ENCODE results near the gene SLC25A25. TPM values are rescaled to one million over a fixed set of nuclear protein-coding genes. Genes with fewer than 3 reads are reported as not detected.
A peak's percentile ranks its signal among the peaks of the same experiment; 100 is the strongest.

SLC25A25 gene
- total and polyA plus RNA-seq, 12 donors = 11.4 to 60.6 (median 15.6) TPM

DNA sequence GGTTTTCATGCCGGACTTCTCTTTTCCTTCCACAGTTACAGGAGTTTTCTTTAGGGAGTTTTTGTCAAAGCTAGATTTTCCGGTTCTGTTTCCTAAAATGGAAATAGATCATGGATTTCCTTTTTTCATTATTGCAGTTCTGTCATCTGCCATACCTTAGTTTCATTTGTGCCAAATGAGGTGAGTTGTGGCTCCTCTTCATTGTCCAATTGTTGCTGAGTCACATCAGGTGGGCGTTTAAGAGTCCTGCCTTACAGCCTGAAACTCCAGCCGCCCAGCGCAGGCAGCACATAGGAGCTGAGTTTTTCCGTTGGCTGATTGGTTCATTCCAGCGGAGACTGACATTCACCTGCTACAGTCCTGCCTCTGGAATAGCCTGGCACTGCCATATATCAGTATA, 14.1 kb downstream of the SLC25A25 start:
- TF ChIP-seq, protein P1, sequence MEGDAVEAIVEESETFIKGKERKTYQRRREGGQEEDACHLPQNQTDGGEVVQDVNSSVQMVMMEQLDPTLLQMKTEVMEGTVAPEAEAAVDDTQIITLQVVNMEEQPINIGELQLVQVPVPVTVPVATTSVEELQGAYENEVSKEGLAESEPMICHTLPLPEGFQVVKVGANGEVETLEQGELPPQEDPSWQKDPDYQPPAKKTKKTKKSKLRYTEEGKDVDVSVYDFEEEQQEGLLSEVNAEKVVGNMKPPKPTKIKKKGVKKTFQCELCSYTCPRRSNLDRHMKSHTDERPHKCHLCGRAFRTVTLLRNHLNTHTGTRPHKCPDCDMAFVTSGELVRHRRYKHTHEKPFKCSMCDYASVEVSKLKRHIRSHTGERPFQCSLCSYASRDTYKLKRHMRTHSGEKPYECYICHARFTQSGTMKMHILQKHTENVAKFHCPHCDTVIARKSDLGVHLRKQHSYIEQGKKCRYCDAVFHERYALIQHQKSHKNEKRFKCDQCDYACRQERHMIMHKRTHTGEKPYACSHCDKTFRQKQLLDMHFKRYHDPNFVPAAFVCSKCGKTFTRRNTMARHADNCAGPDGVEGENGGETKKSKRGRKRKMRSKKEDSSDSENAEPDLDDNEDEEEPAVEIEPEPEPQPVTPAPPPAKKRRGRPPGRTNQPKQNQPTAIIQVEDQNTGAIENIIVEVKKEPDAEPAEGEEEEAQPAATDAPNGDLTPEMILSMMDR (IDR thresholded peaks at IDR 0.05) = no peak
- no peak for TF ChIP-seq POLR2A (IDR thresholded peaks at IDR 0.05)

DNA sequence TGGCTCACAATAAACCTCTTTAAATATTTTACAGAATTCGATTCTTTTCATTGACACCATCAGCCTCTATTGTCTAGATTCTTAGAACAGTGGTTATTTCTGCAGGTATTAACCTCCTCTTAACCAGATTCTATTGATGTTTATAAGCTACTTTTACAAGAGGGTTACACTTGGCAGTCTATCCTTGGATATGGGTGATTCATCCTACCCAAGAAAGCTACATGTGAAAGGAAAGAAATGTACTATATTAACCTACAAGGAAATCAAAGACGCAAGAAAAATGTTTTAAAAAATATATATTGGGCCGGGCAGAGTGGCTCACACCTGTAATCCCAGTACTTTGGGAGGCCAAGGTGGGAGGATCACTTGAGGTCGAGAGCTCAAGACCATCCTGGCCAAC, 16.7 kb downstream of the SLC25A25 start:
- no peak for TF ChIP-seq POLR2A (IDR thresholded peaks at IDR 0.05)
- TF ChIP-seq, protein P1 (IDR thresholded peaks at IDR 0.05) = no peak
- Histone ChIP-seq H3K27ac (no peak overlapping the region), H3K9me3 (replicated peaks in 1 of 3) (no peaks in the 10 kb centered on the region), H3K27me3 (no peaks in the 10 kb centered on the region), H3K36me3 (replicated peaks in 1 of 2) (no peaks in the 10 kb centered on the region), H3K4me1 (replicated peaks in 1 of 2) (peaks cover 23 to 53% of the 10 kb centered on the region in 2 donors), H3K4me3 (no peak overlapping the region)
- WGBS, 4 donors = 60 to 77% (median 76%) methylated on average over 4 of the region's 4 CpGs
- DNase-seq = no peak
- intact Hi-C loops (cut with DNase I) = no loop called here

More for the DNA sequence above, 14.1 kb downstream of the SLC25A25 start:
- Histone ChIP-seq H3K27me3 (no peaks in the 10 kb centered on the region), H3K36me3 (replicated peaks in 1 of 2) (no peaks in the 10 kb centered on the region), H3K9me3 (replicated peaks in 1 of 3) (no peaks in the 10 kb centered on the region), H3K4me1 (replicated peaks in 1 of 2) (peaks cover 42 to 65% of the 10 kb centered on the region in 2 donors), H3K27ac (peak overlapping the region in 4 of 5 donors; percentile 32 to 66 (median 62)), H3K4me3 (no peak overlapping the region)
- DNase-seq = no peak
- WGBS, 4 donors = 62 to 71% (median 65%) methylated on average over 7 of the region's 7 CpGs
- intact Hi-C loops (cut with DNase I) = no loop called here

DNA sequence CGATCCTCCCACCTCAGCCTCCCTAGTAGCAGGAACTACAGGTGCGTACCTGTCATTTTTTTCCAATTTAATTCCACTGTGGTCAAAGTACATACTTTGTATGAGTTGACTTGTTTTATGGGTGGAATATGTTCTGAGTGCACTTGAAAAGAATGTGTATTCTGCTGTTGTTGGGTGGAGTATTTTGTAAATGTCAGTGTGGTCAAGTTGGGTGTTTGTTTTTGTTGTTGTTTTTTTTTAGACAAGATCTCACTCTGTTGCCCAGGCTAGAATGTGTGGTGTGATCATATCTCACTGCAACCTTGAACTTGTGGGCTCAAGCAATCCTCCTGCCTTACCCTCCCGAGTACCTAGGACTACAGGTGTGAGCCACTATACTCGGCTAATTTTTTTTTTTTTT, 17.9 kb downstream of the SLC25A25 start:
- intact Hi-C loops (cut with DNase I) = no loop called here
- H3K27me3 ChIP-seq = no peaks in the 10 kb centered on the region
- peaks cover 15 to 42% of the 10 kb centered on the region in 2 donors for H3K4me1 ChIP-seq (replicated peaks in 1 of 2)
- 72 to 82% (median 82%) methylated on average over 4 of the region's 4 CpGs for whole genome bisulfite sequencing, 4 donors
- H3K4me3 ChIP-seq = no peak overlapping the region
- no peaks in the 10 kb centered on the region for H3K9me3 ChIP-seq (replicated peaks in 1 of 3)
- no peak overlapping the region for H3K27ac ChIP-seq
- no peak for TF ChIP-seq POLR2A (IDR thresholded peaks at IDR 0.05)
- TF ChIP-seq, protein P1 (IDR thresholded peaks at IDR 0.05) = no peak
- H3K36me3 ChIP-seq (replicated peaks in 1 of 2) = no peaks in the 10 kb centered on the region
- no peak for DNase-seq

DNA sequence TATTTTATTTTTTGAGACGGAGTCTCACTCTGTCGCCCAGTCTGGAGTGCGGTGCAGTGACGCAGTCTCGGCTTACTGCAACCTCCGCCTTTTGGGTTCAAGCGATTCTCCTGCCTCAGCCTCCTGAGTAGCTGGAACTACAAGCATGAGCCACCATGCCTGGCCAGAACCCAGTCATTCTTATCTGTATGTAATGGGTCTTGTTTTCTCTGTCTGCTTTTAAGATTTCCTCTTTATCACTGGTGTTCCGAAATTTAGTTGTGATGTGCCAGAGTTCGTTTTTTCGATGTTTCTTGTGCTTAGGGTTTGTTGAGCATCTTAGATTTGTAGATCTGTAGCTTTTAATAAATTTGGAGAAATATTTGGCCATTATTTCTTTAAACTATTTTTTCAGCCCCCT, 19.2 kb downstream of the SLC25A25 start:
- TF ChIP-seq, protein P1 (IDR thresholded peaks at IDR 0.05) = no peak
- TF ChIP-seq POLR2A (IDR thresholded peaks at IDR 0.05) = no peak
- H3K36me3 ChIP-seq (replicated peaks in 1 of 2) = no peaks in the 10 kb centered on the region
- H3K4me3 ChIP-seq = no peak overlapping the region
- H3K9me3 ChIP-seq (replicated peaks in 1 of 3) = no peaks in the 10 kb centered on the region
- H3K27me3 ChIP-seq = no peaks in the 10 kb centered on the region
- 78 to 87% (median 82%) methylated on average over 10 of the region's 10 CpGs for WGBS, 4 donors
- H3K4me1 ChIP-seq (replicated peaks in 1 of 2) = peaks cover 3 to 36% of the 10 kb centered on the region in 2 donors
- H3K27ac ChIP-seq = no peak overlapping the region
- intact Hi-C loops (cut with DNase I) = no loop called here
- no peak for DNase-seq

Data from adrenal gland (tissue), 12 donors.